ENCODE results near the gene MPI. TPM values are rescaled to one million over a fixed set of nuclear protein-coding genes. Genes with fewer than 3 reads are reported as not detected.

Gene MPI
- total and polyA plus RNA-seq, 10 of the 15 experiments (the other 5 are each of a cell fraction or from before 2014, with no cell fraction given), result 35.6 to 93.9 (median 44.1) TPM

- TF ChIP-seq, protein P1, sequence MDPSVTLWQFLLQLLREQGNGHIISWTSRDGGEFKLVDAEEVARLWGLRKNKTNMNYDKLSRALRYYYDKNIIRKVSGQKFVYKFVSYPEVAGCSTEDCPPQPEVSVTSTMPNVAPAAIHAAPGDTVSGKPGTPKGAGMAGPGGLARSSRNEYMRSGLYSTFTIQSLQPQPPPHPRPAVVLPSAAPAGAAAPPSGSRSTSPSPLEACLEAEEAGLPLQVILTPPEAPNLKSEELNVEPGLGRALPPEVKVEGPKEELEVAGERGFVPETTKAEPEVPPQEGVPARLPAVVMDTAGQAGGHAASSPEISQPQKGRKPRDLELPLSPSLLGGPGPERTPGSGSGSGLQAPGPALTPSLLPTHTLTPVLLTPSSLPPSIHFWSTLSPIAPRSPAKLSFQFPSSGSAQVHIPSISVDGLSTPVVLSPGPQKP (IDR thresholded peaks at IDR 0.05; ENCODE audit: low read depth, low read length), result no peak
- TF ChIP-seq, protein P2, sequence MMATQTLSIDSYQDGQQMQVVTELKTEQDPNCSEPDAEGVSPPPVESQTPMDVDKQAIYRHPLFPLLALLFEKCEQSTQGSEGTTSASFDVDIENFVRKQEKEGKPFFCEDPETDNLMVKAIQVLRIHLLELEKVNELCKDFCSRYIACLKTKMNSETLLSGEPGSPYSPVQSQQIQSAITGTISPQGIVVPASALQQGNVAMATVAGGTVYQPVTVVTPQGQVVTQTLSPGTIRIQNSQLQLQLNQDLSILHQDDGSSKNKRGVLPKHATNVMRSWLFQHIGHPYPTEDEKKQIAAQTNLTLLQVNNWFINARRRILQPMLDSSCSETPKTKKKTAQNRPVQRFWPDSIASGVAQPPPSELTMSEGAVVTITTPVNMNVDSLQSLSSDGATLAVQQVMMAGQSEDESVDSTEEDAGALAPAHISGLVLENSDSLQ (IDR thresholded peaks at IDR 0.05), result peak; percentile 58; the same call in 1 of the 2 replicates
- TF ChIP-seq CHD1 (IDR thresholded peaks at IDR 0.05; ENCODE audit: low read depth, low read length) (no peak), BRCA1 (IDR thresholded peaks at IDR 0.05; ENCODE audit: low read depth, low read length) (no peak), POU2F2 (IDR thresholded peaks at IDR 0.05; ENCODE audit: borderline replicate concordance, low read depth, low read length) (peak; percentile 14; the same call in 1 of the 3 replicates), JUNB (IDR thresholded peaks at IDR 0.05) (no peak), SP1 (IDR thresholded peaks at IDR 0.05; ENCODE audit: low read depth, low read length) (peak; percentile 66), HDGF (IDR thresholded peaks at IDR 0.05) (no peak), EED (IDR thresholded peaks at IDR 0.05; ENCODE audit: low read depth) (no peak), MYB (IDR thresholded peaks at IDR 0.05; ENCODE audit: borderline replicate concordance, low read depth, low read length) (no peak), EZH2 (IDR thresholded peaks at IDR 0.05; ENCODE audit: borderline replicate concordance, control insufficient read depth, low read depth, low read length) (no peak), PBX3 (IDR thresholded peaks at IDR 0.05; ENCODE audit: insufficient replicate concordance, low read depth, low read length) (peak; percentile 49), BMI1 (IDR thresholded peaks at IDR 0.05; ENCODE audit: borderline replicate concordance) (no peak), POLR2AphosphoS2 (IDR thresholded peaks at IDR 0.05; ENCODE audit: low read depth, low read length) (peak; percentile 48; the same call in 1 of the 2 replicates), ZBED1 (IDR thresholded peaks at IDR 0.05; ENCODE audit: borderline replicate concordance) (no peak), ZNF274 (IDR thresholded peaks at IDR 0.05; ENCODE audit: insufficient read depth, insufficient read length) (no peak), DPF2 (IDR thresholded peaks at IDR 0.05) (peak; percentile 87), MTA2 (IDR thresholded peaks at IDR 0.05; ENCODE audit: low read depth) (no peak), CUX1 (IDR thresholded peaks at IDR 0.05; ENCODE audit: insufficient replicate concordance, low read depth, low read length) (no peak), ASH2L (IDR thresholded peaks at IDR 0.05; ENCODE audit: borderline replicate concordance, low read depth) (peak; percentile 57; the same call in 1 of the 2 replicates)
- TF ChIP-seq, protein P3, sequence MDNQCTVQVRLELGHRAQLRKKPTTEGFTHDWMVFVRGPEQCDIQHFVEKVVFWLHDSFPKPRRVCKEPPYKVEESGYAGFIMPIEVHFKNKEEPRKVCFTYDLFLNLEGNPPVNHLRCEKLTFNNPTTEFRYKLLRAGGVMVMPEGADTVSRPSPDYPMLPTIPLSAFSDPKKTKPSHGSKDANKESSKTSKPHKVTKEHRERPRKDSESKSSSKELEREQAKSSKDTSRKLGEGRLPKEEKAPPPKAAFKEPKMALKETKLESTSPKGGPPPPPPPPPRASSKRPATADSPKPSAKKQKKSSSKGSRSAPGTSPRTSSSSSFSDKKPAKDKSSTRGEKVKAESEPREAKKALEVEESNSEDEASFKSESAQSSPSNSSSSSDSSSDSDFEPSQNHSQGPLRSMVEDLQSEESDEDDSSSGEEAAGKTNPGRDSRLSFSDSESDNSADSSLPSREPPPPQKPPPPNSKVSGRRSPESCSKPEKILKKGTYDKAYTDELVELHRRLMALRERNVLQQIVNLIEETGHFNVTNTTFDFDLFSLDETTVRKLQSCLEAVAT (IDR thresholded peaks at IDR 0.05), result no peak
Observed at GRCh38 chr15:74937590-74938371, 47.9 kb downstream of the MPI start, which contains the start of gene COX5A (continued).

Measured in GM12878 (cell line).